ENCODE data around the gene ALK.

GRCh38 chr2:29447513-29447912, 473.9 kb downstream of the ALK start:
- TF ChIP-seq FOXM1 (IDR thresholded peaks at IDR 0.05; ENCODE audit: borderline replicate concordance, low read depth), result no peak
- no peak for TF ChIP-seq TAF1 (IDR thresholded peaks at IDR 0.05; ENCODE audit: low read depth)
- TF ChIP-seq ZBTB7A (IDR thresholded peaks at IDR 0.05; ENCODE audit: low read depth), result no peak
- TF ChIP-seq YY1 (IDR thresholded peaks at IDR 0.05; ENCODE audit: low read depth), result no peak
- TF ChIP-seq MAX (IDR thresholded peaks at IDR 0.05), result no peak
- TF ChIP-seq USF1 (IDR thresholded peaks at IDR 0.05), result no peak
- no peak for TF ChIP-seq RAD21 (IDR thresholded peaks at IDR 0.05; ENCODE audit: low read depth)
- no peak for TF ChIP-seq CEBPB (IDR thresholded peaks at IDR 0.05)
- TF ChIP-seq REST (IDR thresholded peaks at IDR 0.05; ENCODE audit: low read depth), result no peak
- no peak for TF ChIP-seq NFIC (IDR thresholded peaks at IDR 0.05)

All from Ishikawa (cell line).